ENCODE results near the gene GSPT1. TPM values are rescaled to one million over a fixed set of nuclear protein-coding genes. Genes with fewer than 3 reads are reported as not detected.

The GSPT1 gene
- total and polyA plus RNA-seq, 9 of the 15 experiments (the other 6 are each of a cell fraction or from before 2014, with no cell fraction given), result 63.8 to 269 (median 148) TPM

- no peak for TF ChIP-seq ZNF639 (CRISPR knock-in tag; conservative IDR thresholded peaks at IDR 0.05 in 1 of 2, IDR thresholded peaks at IDR 0.05 in 1 of 2)
- no peak for TF ChIP-seq PRPF4 (IDR thresholded peaks at IDR 0.05; ENCODE audit: insufficient read depth, low read depth, low read length, poor library complexity, severe bottlenecking)
- no peak for TF ChIP-seq BRF2 (IDR thresholded peaks at IDR 0.05; ENCODE audit: borderline replicate concordance, insufficient read depth, insufficient read length)
- TF ChIP-seq ZNF551 (CRISPR knock-in tag; IDR thresholded peaks at IDR 0.05), result no peak
- TF ChIP-seq ZNF318 (IDR thresholded peaks at IDR 0.05; ENCODE audit: borderline replicate concordance in 1 of 2, low read depth in 1 of 2), result no peak
- no peak for TF ChIP-seq ZC3H11A (IDR thresholded peaks at IDR 0.05; ENCODE audit: low read depth, low read length)
- no peak for TF ChIP-seq RBM25 (IDR thresholded peaks at IDR 0.05; ENCODE audit: low read depth, low read length, severe bottlenecking)
- no peak for TF ChIP-seq SP1 (CRISPR knock-in tag; IDR thresholded peaks at IDR 0.05)
- no peak for TF ChIP-seq SMARCA5 (IDR thresholded peaks at IDR 0.05)
- no peak for TF ChIP-seq STAT5A (IDR thresholded peaks at IDR 0.05; ENCODE audit: borderline replicate concordance, low read length)
Observed at GRCh38 chr16:11890231-11890965, 25.4 kb downstream of the GSPT1 start (continued).

All from K562 (cell line).